GM19452 (cell line): ENCODE data around the gene DHRS1.
"Not testable (repeated sequence)": the region's sequence is repeated elsewhere in the genome, so short reads cannot be mapped to it uniquely, and the experiment has no call there.

Experiments used
- ATAC-seq: cut with Tn5 transposase; IDR thresholded peaks from one replicate; pipeline ENCODE4 v1.9.1; 2021; ENCODE audit not compliant: unreplicated experiment

The DHRS1 gene

DNA sequence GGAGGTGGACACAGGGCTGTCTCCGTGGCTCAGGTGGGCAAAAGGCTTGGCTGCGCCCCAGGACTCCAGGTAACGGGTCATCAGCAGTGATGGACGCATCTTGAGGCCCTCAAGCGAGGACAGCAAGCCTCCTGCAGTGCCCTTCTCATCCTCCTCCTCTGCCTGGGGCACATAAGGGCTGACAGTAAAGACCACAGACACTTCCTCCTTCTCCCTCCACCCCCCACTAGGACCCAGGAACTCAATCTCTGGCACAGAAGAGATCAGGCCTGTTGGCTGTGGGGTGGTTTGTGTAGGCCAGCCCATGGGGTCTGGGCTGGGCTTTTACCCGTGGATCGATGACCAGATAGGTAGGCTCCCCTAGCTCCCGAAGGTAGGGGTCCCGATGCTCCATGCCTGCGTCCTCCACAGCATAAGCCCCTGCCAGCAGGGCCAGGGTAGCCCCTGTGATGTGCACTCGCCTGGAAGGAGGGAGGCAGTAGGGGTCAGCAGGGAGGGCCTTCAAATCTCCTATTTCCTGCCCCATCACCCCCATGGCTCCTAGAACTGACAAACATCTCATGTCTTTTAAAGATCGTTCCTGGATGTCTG is 29.6 kb upstream of the DHRS1 start:
- no peak for ATAC-seq

DNA sequence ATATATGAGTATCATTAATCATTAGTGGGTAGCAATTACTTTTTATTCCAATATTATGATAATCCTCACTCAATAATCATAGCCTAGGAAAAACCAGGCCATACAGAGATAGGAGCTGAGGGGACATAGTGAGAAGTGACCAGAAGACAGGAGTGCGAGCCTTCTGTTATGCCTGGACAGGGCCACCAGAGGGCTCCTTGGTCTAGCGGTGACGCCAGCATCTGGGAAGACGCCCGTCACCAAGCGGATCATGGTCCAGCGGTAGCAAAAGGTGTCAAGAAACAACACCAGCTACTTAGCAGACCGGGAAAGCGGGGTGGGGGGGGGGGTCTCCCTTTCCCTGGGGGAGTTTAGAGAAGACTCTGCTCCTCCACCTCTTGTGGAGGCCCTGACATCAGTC is 28.3 kb upstream of the DHRS1 start:
- not testable (repeated sequence) for ATAC-seq

DNA sequence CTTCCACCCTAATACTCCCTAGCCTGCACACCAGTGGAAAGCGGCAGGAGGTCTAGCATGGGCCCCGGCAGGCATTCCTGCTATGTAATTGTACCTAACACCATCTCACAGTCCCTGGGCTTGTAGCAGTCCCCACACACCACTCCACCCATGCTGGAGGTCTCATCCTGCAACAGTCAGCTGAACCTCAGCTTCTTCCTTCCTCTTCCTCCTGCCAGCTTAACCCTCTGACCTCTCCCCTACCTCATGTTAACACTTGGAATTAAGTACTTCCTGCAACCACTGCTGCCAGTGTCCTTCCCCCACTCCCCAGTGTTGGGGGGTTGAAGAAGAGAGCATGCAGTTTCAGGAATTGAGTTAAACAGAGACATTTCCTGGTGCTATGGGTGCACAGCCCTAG is 27.7 kb upstream of the DHRS1 start:
- no peak for ATAC-seq

DNA sequence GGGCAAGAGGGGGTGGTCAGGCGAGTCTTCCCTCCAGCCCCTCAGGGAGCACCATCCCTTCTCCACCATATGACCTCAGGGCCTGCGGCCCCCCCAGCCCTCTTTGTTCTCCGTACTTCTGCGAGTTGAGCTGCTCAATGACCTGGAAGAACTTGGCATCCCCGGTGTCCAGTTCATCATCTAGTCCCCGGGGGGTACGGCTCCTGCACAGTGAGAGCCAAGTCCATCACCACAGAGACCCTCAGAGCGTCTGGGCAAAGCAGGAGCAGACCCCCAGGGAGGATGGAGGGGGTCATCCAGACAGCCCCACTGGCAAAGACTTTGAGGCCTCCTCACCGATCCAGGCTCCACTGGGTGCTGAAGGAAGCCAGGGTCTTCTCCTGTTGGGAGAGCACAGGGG is 26.4 kb upstream of the DHRS1 start:
- no peak for ATAC-seq

DNA sequence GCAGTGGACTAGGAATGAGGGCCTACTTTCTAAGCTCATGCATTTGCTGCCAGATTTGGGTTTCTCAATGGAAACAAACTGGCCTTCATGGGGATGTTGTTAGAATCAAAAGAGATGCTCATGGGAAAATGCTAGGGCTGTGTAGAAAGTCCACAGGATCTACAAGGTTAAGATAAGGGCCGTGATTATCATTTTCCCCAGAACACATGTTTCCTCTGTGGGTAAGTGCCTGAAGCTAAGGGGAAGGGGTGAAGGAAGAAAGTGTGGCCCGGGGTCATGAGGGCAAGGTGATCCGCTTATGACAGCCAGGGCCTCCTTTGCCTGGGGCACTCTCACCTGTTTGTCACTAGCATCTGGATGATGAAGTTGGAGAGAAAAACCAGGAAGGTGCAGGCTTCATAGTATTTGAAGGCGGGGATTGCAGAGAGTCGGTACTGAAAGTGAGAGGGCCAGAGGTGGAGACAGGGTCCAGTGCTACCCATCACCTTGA is 25.5 kb upstream of the DHRS1 start:
- ATAC-seq, result no peak

DNA sequence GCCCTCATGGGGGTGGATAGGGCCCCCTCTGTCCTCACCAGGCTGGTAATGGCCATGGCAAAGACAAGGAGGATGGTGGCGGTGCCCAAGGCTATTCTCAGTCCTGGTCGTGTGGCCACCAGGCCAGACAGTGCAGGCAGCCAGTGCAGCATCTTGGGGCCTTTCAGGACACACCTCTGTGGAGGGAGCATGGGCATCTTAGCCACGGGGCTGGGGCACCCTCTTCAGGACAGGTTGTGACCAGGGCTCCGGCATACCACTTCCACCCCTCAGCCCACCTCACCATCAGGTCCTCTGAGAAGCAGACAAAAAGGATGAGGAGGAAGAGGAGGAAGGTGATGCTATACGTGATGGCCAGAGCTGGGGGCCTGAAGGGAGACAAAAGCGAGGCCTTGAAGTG is 24.4 kb upstream of the DHRS1 start:
- no peak for ATAC-seq

DNA sequence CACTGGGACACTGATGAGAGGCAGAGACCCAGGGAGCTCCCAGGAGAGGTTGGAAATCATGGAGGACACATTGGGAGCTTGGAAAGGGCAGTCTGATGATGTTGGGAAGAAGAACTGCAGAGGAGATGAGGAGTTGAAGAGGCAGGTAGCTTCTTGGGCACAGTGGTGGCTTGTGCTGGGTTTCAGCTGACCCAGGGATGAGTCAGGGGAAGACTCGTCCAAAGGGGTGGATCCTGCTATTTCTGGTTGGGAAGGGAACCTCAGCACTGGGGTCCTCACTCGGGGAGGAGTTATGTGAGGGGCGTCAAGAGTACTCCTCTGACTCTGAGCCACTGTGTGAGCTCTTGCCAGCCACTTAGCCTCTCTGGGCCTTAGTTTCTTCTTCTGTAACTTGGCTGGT is 23.8 kb upstream of the DHRS1 start:
- ATAC-seq, result no peak

DNA sequence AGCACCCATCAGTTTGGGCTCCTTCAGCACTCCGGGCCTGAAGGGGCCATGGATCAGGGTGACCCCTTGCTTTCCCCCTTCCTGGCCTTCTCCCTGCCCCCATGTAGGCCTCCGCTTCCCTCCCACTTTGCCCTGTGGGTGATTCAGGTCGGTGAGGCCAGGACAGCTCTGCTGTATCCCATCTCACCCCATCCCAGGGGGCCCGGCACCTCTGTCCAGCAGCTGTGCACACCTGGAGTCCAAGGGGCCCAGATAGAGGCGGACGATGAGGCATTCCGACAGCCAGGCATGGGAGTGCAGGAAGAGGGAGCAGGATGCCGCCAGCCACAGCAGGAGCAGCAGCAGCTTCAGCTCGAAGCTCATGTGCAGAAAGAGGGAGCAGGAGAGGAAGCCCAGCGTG is 23.1 kb upstream of the DHRS1 start:
- ATAC-seq, result no peak

DNA sequence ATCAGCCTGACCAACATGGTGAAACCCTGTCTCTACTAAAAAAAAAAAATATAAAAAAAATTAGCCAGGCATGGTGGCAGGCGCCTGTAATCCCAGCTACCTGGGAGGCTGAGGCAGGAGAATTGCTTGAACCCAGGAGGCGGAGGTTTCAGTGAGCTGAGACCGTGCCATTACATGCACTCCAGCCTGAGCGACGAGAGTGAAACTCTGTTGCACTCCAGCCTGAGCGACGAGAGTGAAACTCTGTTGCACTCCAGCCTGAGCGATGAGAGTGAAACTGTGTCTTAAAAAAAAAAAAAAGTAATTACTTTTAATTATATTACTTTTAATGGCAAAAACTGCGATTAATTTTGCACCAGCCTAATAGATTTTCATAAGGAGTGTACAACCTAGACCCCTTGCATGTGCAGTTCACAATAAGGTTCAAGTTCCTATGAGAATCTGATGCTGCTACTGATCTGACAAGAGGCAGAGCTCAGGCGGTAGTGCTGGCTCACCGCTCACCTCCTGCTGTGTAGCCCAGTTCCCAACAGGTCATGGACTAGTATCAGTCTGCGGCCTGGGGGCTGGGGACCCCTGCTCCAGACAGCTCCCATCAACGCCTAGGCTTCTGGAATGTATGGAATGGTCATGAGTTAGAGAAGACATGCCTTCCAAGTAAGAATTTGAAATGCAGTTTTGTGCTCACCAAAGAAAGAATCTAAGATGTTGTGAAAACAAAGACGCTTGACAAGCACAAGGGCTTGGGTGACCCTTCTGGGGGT is 21.8 kb upstream of the DHRS1 start:
- ATAC-seq, result no peak

DNA sequence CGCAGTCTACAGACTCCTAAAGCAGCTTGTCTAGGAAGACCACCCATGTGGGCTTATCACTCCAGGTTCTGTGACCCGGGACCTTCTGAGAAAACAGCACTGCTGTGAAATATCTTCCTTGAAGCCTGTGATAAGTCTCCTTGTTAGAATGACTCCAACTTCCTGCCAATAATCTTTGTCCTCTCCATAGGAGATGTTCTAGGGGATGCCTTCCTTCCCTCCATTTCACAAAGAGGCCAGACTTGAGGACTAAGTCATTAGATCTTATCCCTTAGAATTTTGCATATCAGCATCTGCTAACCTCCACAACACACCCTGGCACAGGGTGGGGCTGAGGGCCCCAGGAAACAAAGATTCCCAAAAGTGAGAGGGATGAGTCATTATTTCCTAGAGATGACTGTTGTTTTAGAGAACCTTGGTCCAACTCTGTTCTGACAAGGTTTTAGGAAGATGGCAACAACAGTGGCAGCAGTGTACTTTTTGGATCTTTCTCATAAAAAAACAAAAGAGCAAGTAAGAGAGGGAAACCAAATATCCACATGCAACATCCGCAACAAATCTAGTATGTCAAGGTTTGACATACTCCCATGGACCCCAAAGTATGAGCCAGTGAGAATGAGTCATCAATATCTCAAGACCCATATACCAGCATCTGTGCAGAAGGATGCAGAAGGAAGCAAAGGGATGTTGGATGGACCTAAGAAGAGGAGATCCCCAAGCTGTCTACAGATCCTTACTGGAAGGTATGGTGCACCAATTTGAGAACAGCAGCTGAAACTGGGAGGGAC is 17.8 kb upstream of the DHRS1 start:
- no peak for ATAC-seq

DNA sequence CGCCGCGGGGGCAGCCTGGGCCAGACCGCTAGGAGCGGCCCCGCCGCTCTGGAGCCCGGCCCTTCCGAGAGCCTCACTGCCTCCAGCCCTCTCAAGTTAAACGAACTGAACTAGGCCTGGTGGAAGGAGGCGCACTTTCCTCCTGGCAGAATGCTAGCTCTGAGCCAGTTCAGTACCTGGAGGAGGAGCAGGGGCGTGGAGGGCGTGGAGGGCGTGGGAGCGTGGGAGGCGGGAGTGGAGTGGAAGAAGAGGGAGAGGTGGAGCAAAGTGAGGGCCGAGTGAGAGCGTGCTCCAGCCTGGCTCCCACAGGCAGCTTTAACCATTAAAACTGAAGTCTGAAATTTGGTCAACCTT is 17.0 kb upstream of the DHRS1 start:
- ATAC-seq, result no peak

DNA sequence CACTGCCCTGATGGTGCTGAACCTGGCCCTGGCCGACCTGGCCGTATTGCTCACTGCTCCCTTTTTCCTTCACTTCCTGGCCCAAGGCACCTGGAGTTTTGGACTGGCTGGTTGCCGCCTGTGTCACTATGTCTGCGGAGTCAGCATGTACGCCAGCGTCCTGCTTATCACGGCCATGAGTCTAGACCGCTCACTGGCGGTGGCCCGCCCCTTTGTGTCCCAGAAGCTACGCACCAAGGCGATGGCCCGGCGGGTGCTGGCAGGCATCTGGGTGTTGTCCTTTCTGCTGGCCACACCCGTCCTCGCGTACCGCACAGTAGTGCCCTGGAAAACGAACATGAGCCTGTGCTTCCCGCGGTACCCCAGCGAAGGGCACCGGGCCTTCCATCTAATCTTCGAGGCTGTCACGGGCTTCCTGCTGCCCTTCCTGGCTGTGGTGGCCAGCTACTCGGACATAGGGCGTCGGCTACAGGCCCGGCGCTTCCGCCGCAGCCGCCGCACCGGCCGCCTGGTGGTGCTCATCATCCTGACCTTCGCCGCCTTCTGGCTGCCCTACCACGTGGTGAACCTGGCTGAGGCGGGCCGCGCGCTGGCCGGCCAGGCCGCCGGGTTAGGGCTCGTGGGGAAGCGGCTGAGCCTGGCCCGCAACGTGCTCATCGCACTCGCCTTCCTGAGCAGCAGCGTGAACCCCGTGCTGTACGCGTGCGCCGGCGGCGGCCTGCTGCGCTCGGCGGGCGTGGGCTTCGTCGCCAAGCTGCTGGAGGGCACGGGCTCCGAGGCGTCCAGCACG is 16.4 kb upstream of the DHRS1 start:
- ATAC-seq, result no peak

DNA sequence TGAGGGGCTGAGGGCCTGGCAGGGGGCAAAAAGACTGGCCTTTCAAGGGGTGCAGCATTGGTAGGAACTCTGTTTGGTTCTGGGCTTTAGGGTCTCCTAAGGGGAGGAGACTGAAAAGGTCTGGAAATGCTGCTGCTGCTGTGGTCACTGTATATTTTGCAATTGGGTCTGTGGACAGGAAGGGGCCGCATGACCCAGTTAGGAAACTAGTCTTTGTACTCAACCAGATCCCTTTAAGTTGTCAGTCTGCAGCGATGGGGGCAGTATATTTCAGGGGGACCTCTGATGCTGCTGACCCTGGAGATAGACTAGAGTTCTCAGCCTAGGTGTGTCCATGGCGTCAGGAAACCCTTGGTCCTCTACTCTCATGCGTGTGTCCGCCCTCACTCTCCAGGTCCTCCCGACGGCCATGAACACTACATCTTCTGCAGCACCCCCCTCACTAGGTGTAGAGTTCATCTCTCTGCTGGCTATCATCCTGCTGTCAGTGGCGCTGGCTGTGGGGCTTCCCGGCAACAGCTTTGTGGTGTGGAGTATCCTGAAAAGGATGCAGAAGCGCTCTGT is 15.7 kb upstream of the DHRS1 start:
- no peak for ATAC-seq

DNA sequence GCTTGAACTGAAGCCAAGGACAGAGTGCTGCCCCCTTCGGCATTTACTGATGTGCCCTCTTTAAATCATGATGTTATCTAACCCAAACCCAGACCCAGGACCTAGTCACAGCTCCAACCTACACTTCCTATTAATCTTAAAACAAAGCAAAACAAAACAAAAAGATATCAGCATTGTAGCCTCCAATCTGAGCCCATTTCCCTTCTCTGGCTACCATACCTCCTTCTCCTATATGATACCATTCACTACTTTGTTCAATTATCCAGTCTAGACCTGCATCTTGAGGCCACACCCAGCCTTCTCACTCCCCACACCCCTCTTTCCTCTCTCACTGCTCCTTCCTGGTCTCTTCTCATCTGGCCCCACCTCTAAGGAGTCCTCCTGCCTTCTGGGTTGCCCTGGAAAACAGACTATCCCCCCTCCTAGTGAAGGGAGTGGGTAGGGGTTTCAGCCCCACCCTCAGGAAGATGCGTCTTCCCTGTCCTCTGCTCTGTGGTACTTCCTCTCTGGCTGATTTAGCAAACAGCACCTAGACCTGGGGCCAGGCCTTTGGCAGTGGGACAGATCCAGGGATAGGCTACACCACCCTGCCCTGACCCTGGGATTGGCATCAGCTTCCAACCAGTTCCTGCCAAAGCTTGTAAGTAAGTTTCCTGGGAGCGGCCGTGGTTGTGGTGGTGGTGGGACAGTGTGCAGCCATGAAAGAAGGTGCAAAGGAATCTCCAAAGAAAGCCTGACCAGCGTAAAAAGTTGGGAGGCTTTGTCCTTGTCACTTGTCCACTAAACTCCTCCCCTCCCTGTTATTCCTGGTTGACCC is 15.0 kb upstream of the DHRS1 start:
- ATAC-seq, result no peak

DNA sequence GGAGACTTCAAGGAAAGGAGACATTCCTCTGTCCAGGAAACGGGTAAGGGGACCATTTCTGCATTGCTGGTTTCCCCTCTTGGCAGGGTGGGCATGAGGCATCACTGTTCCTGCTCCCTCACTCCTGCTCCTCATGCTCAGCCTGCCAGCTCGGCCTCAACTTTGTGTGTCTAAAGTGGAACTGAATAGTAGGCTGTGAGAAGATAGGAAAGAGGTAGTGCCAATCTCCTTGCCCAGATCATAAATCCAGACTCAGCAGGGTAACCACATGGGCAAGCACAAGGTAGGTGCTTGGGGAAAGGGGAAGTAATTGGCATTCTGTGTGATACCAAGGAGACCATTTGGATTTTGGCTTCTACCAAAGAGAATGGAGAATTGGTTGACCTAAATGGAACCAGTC is 14.3 kb upstream of the DHRS1 start:
- ATAC-seq, result no peak

DNA sequence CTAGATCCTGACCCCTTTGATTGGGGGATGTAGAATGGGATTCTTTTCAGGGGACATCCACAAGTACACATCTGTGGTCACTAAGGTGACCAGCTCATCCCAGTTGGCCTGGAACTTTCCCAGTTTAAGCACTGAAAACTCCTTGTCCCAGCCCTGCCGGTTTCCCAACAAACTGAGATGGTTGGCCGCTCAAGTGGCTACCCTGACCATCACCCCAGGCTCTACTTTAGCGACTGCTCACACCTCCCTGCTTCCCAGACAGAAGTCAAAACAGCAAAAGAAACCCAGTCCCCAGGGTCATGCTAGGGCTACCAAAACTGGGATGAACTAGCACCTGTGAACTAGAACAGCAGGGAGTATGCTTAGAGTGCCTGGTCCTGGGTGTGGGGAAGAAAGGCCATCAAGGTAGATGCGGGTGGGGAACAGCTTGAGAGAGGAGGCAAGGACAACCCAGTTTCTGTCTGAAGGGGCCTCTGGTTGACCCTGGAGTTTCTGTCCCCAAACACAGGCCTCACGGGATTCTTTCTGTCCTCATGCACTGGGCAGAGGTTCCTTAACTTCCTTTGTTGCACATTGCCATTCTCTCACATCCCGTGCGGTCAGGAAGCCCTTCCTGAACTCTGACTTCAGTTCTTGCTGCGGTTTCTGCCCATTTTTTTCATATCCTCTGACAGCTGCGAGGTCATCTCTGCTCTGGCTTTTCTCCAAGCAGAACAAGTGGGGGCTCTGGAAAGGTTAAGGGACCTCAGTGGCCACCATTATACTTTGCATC is 13.3 kb upstream of the DHRS1 start:
- ATAC-seq, result no peak

DNA sequence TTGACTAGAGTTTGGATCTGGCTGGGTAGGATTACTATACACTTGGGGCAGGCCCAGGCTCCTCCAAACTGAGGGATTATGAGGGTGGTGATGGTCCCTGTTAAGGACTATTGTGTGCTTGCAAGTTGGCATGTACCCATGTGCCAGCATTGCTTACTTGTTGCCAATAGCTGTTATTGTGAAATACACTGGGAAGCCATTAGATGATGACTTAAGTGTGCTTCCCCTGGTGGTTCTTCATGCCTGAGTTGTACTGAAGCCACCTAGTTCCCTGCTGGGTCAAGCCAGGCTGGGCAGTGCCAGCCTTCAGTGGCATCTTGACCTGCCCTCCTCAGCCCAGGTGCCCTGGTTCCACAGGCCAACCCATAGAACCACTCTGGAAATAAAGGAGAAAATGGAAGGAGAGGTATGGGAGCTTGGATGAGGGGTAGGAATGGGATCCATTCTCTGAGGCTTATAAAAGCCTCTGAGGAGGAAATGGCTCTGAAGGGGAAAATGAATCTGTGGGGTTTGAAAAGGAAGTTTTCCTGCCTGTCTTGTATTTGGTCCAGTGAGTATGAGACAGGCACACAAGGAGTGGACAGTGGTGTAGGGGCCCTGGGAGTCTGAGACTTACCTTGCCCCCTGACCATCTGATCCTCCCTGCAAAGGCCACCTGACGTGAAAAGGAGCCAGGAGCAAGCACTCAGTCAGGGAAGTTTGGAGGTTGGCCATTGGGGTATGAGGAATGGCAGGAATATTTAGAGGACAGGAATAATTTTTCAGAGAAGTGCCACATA is 12.4 kb upstream of the DHRS1 start:
- no peak for ATAC-seq
